CD1c-positive myeloid dendritic cell (primary cell): Measurements from ENCODE around the gene OR10G2.
"Not testable (repeated sequence)": the region's sequence is repeated elsewhere in the genome, so short reads cannot be mapped to it uniquely, and the experiment has no call there.

Source experiments
- DNase-seq: peaks from one replicate; pipeline ENCODE4 v3.0.0-alpha.2; 2016; ENCODE audit errors: extremely low spot score

The OR10G2 gene

GRCh38 chr14:21634840-21635239 lies at the start of gene OR10G2:
OR10G2 (minus strand) TSS chr14:21634940; CDS start chr14:21634842, 98 bp downstream.
- DNase-seq = no peak

DNA sequence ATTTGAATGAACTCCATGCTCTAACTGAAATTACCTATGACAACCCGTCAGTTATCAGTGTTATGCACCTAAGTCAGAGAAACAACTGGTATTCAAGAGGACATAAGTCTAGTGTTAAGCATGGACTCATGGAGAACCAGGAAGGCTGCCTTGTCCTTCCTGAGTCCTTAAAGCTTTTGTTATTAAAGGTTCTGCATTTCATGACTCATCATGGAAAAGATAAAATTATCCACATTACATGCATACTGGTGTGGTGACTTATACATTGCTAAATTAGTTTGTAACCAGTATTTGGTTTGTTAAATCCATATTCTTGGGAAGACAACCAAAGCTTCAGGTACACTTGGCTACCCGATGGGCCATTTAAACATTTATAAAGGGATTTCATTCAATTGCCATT lies 45.3 kb upstream of the OR10G2 start:
- DNase-seq = no peak

GRCh38 chr14:21675566-21675965 lies 40.8 kb upstream of the OR10G2 start:
- DNase-seq = no peak

- no peak for DNase-seq
Observed at GRCh38 chr14:21673718-21674117, 39.0 kb upstream of the OR10G2 start, which contains the start of gene OR4E1. OR4E1 (minus strand) TSS chr14:21673818; CDS start chr14:21670935, 2,883 bp downstream.

GRCh38 chr14:21672116-21672515 lies 37.4 kb upstream of the OR10G2 start:
- DNase-seq = no peak

DNA sequence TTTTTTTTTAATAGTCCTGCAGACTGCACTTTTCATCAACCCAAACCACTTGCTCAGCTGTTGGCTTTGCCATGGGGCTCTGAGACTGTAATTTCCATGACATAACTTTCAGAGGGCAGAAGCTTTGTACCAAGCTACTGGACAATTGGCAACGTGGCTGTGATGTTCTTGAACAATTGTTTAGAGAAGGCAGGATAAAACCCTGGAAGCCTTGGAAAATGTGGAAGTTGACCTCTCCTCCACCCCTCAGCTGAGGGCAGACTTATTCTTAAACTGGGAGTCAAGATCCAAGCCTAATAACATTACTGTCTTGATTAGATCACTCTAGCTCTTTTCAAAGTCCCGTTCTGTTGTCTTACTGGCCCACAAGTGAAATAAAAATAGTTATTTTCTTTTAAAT lies 36.6 kb upstream of the OR10G2 start:
- no peak for DNase-seq

DNA sequence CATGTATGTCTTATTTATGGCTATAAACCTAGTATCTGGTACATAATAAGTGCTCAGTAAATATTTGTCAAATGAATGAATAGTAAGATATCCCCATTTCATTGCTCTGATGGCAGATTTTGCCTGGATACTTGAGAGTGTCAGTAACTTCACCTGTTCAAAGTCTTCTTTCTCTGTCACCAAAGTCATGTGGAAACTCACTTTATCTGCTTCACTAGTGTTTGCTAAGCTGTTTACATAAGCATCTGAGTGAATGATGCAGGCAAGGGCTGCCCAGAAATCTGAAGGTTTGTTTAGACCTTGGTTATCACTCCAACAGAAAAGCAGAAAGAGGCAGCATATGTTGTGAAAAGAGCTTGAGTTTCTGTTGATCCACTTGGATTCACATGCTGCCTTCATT lies 34.5 kb upstream of the OR10G2 start:
- no peak for DNase-seq

DNA sequence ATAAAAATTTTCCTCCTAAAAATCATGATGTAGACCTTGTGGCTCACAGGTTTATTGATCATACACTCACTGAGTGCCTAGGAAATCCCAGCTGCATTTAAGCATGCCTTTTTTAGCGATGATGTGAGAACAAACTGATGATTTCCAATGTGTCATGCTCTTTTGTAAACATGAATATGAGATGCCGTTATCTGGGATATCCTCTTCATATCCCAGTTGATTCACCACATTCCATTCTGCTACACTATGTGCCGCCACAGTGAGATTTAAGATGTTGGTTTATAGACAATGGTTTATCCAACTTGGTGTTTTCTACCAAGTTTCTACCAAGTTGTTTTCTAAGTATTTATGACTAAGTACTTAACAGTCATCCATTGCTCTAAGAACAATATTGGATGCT lies 33.6 kb upstream of the OR10G2 start:
- no peak for DNase-seq

- no peak for DNase-seq
Observed at GRCh38 chr14:21656980-21657379, 22.2 kb upstream of the OR10G2 start.

GRCh38 chr14:21654215-21654614 lies 19.5 kb upstream of the OR10G2 start:
- no peak for DNase-seq

GRCh38 chr14:21653331-21653885 lies 18.7 kb upstream of the OR10G2 start, which contains the start of gene OR4E2:
OR4E2 (plus strand) TSS chr14:21653835; CDS start chr14:21665083, 11,248 bp downstream.
- no peak for DNase-seq

GRCh38 chr14:21652209-21652808 lies 17.6 kb upstream of the OR10G2 start:
- no peak for DNase-seq

DNA sequence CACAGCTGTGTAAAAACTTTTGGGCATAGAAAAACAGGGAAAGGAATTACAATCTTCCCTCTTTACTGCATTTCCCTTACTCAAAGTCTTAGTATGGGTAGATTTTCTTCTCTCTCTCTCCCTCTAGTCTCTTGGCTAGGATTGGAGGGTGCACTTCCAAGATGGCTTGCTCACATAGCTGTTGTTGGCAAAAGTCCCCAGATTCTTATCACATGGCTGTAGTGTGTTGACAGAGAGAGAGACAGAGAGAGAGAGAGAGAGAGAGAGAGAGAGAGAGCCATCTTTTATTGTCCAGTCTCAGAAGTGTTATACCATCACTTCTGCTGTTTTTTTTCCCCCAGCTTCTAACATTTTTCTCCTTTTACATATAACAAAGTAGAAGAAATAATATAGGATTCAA lies 12.6 kb upstream of the OR10G2 start:
- no peak for DNase-seq

DNA sequence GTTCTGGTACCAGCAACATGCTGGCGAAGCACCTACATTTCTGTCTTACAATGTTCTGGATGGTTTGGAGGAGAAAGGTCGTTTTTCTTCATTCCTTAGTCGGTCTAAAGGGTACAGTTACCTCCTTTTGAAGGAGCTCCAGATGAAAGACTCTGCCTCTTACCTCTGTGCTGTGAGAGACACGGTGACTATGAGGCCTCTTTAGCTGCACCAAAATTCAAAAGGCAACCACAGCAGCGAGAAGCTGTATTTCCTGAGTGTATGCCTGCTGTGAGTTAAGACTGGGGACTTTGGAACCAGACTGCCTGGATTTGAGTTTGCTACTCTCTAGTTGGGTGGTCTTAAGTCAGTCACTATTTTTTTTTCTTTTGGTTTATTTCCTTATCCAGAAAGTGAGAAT lies 8.7 kb upstream of the OR10G2 start:
- no peak for DNase-seq

GRCh38 chr14:21642683-21643082 lies 7.9 kb upstream of the OR10G2 start:
- no peak for DNase-seq

GRCh38 chr14:21631084-21631483 lies 3.7 kb downstream of the OR10G2 start:
- DNase-seq = no peak

GRCh38 chr14:21630503-21630902 lies 4.2 kb downstream of the OR10G2 start:
- not testable (repeated sequence) for DNase-seq

- no peak for DNase-seq
Observed at GRCh38 chr14:21626491-21627230, 8.1 kb downstream of the OR10G2 start.

DNA sequence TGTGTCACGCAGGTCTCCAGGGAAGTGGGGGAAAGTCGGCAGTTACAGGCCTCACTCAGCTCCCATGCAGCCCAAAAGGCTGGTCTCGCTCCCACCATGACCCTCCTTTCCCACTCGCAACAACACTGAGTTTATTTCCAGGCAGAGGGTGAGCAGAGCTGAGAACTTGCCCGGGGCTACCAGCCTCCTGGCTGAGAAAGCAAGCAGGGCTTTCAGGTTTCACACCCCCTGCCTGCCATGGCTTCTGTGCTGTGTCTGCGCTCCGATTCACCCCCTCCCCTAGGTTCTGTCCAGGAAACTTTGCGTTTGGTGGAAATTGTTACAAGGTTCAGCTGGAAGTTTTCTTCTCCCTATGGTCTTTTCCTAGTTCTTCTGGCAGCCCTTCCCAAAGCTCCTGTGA lies 17.1 kb downstream of the OR10G2 start:
- no peak for DNase-seq

GRCh38 chr14:21614240-21614639 lies 20.5 kb downstream of the OR10G2 start:
- DNase-seq = no peak

GRCh38 chr14:21612324-21612723 lies 22.4 kb downstream of the OR10G2 start:
- no peak for DNase-seq

DNA sequence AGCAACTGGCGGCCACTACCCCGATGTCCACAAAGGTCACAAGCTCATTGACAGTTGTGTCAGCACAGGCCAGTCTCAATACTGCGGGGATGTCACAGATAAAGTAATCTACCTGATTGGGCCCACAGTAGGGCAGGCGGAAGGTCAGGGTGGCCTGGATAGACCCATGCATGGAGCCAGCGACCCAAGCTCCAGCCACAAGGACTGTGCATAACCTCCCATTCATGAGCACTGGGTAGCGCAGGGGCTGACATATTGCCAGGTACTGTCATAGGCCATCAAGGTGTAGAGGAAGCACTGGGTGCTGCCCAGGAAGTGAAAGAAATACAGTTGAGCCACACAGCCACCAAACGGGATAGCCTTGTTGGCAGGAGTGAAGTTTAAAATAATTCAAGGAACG lies 32.6 kb downstream of the OR10G2 start:
- not testable (repeated sequence) for DNase-seq

DNA sequence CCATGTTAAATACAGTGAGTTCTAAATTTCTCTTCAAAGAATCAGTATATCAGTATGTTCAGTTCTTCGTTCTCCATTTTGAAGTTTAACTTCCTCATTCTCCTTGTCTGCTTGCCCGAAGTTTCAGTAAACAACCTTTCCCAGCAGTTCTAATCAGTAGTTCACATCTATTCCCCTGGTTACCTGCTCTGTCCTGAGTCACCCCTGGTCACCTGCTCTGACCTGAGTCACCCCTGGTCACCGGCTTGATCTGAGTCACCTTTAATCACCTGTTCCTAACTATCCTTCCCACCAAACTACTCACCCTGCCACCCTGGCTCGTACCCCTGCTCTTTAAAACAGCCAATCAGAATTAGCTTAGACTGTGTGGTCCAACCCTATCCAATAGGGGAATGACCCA lies 45.4 kb downstream of the OR10G2 start:
- DNase-seq = no peak
